Measurements from ENCODE around the gene ATP5PF. TPM values are rescaled to one million over a fixed set of nuclear protein-coding genes. Genes with fewer than 3 reads are reported as not detected.

ATP5PF gene
- total RNA-seq, 1 experiment from 2014 or later: 132 TPM

DNA sequence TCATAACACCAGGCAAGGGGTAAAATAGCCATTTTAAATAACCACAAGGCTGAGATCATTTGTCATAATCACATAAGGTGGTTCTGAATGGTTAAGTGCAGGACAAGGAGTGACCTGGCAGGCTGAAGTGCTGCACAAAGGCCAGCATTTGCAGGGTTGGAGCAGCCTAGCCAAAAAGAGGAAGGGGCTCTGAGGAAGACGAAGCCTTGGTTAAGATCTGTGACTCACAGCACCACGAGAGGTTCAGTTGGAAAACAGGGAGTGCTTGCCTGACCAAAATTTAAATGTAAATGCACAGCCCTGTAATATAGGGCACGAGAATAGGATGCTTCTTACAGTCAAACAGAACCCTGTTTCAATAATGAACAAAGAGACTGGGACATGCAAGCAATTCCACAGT lies 12.1 kb downstream of the ATP5PF start:
- DNase-seq (ENCODE audit: low read depth, low spot score): no peak
- H3K9ac ChIP-seq (ENCODE audit: low read length): no peak overlapping the region
- H3K27ac ChIP-seq (ENCODE audit: low read depth, low read length): no peak overlapping the region
- H2AFZ ChIP-seq (ENCODE audit: low read depth, low read length, poor library complexity, severe bottlenecking): no peak overlapping the region
- H4K20me1 ChIP-seq (ENCODE audit: insufficient read depth): no peaks in the 10 kb centered on the region; the same call in 1 of the 2 replicates
- H3K4me3 ChIP-seq (replicated peaks in 1 of 2; ENCODE audit: low read depth in 1 of 2, low read length in 2 of 2): no peak overlapping the region
- intact Hi-C loops (cut with micrococcal nuclease): no loop called here
- peaks cover 30 to 41% of the 10 kb centered on the region in 2 experiments for H3K36me3 ChIP-seq (ENCODE audit: control insufficient read depth in 1 of 2, insufficient read depth in 2 of 2, low read length in 2 of 2)
- RAD21 ChIA-PET (ENCODE audit: low non-redundant PET in 1 of 2, low total read pairs in 2 of 2, uncharacterized antibody in 2 of 2, unreplicated experiment in 2 of 2): no interaction called here
- POLR2A ChIA-PET: no interaction called here
- no peaks in the 10 kb centered on the region for H3K27me3 ChIP-seq (ENCODE audit: insufficient read depth, low read length)
- ATAC-seq: no peak
- H3K4me2 ChIP-seq (ENCODE audit: low read length): no peak overlapping the region
- no peaks in the 10 kb centered on the region for H3K4me1 ChIP-seq (ENCODE audit: control insufficient read depth in 1 of 2, insufficient read depth in 2 of 2, low read length in 2 of 2)
- CTCF ChIA-PET: no interaction called here
- BruUV-seq (replicated peaks): no TSS peak
- TF ChIP-seq POLR2A (IDR thresholded peaks at IDR 0.05; ENCODE audit: borderline replicate concordance, extremely low read depth, insufficient read depth, insufficient read length): no peak
- TF ChIP-seq CBX3 (IDR thresholded peaks at IDR 0.05; ENCODE audit: low read depth): no peak
- TF ChIP-seq SIN3A (IDR thresholded peaks at IDR 0.05; ENCODE audit: low read depth): no peak
- TF ChIP-seq, protein P1, sequence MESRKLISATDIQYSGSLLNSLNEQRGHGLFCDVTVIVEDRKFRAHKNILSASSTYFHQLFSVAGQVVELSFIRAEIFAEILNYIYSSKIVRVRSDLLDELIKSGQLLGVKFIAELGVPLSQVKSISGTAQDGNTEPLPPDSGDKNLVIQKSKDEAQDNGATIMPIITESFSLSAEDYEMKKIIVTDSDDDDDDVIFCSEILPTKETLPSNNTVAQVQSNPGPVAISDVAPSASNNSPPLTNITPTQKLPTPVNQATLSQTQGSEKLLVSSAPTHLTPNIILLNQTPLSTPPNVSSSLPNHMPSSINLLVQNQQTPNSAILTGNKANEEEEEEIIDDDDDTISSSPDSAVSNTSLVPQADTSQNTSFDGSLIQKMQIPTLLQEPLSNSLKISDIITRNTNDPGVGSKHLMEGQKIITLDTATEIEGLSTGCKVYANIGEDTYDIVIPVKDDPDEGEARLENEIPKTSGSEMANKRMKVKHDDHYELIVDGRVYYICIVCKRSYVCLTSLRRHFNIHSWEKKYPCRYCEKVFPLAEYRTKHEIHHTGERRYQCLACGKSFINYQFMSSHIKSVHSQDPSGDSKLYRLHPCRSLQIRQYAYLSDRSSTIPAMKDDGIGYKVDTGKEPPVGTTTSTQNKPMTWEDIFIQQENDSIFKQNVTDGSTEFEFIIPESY (IDR thresholded peaks at IDR 0.05; ENCODE audit: extremely low read depth, insufficient replicate concordance, low read length): no peak
- TF ChIP-seq EZH2 (IDR thresholded peaks at IDR 0.05): no peak
- TF ChIP-seq ZFX (IDR thresholded peaks at IDR 0.05): no peak
- no peak for TF ChIP-seq TCF7L2 (IDR thresholded peaks at IDR 0.05; ENCODE audit: borderline replicate concordance, extremely low read depth, insufficient read depth, insufficient read length)
- no peak for TF ChIP-seq POLR2AphosphoS5 (IDR thresholded peaks at IDR 0.05; ENCODE audit: low read depth, low read length)
- no peak for TF ChIP-seq ZNF274 (IDR thresholded peaks at IDR 0.05; ENCODE audit: low read depth, low read length)
- TF ChIP-seq FOSL1 (IDR thresholded peaks at IDR 0.05; ENCODE audit: low read depth): no peak
- TF ChIP-seq, protein P2, sequence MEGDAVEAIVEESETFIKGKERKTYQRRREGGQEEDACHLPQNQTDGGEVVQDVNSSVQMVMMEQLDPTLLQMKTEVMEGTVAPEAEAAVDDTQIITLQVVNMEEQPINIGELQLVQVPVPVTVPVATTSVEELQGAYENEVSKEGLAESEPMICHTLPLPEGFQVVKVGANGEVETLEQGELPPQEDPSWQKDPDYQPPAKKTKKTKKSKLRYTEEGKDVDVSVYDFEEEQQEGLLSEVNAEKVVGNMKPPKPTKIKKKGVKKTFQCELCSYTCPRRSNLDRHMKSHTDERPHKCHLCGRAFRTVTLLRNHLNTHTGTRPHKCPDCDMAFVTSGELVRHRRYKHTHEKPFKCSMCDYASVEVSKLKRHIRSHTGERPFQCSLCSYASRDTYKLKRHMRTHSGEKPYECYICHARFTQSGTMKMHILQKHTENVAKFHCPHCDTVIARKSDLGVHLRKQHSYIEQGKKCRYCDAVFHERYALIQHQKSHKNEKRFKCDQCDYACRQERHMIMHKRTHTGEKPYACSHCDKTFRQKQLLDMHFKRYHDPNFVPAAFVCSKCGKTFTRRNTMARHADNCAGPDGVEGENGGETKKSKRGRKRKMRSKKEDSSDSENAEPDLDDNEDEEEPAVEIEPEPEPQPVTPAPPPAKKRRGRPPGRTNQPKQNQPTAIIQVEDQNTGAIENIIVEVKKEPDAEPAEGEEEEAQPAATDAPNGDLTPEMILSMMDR (IDR thresholded peaks at IDR 0.05 in 2 of 3, conservative IDR thresholded peaks at IDR 0.05 in 1 of 3; ENCODE audit: borderline replicate concordance in 1 of 3, insufficient read depth in 1 of 3, low read depth in 2 of 3, low read length in 2 of 3): no peak
- TF ChIP-seq, protein P3, sequence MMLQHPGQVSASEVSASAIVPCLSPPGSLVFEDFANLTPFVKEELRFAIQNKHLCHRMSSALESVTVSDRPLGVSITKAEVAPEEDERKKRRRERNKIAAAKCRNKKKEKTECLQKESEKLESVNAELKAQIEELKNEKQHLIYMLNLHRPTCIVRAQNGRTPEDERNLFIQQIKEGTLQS (IDR thresholded peaks at IDR 0.05): no peak
- no peaks in the 10 kb centered on the region for H3K9me3 ChIP-seq (ENCODE audit: control insufficient read depth in 1 of 2, insufficient read depth in 1 of 2, low read depth in 1 of 2, low read length in 2 of 2)
- no peaks in the 10 kb centered on the region for H3K9me2 ChIP-seq (ENCODE audit: insufficient read depth)
- H3K79me2 ChIP-seq (ENCODE audit: insufficient read depth, low read length): peaks cover 27% of the 10 kb centered on the region
